Stomach (tissue), 9 donors: Measurements from ENCODE around the gene ZNF768. TPM values are rescaled to one million over a fixed set of nuclear protein-coding genes. Genes with fewer than 3 reads are reported as not detected.

Experiments used
- DNase-seq, 2 donors: peaks; one replicate each; pipeline versions ENCODE4 v3.0.0 to v3.0.0-alpha.2; 2013 to 2019
- H3K27ac ChIP-seq, 5 donors: fragments of 200-600 bp in 4 of 5; sonication (generic) in 4 of 5; one replicate each; pipeline ENCODE4 v1.5.1; 2013 to 2019; ENCODE audit warnings: mild to moderate bottlenecking in 1 of 5, moderate library complexity in 1 of 5
- H3K27me3 ChIP-seq, 3 donors: fragments of 200-600 bp; sonication (generic); one replicate each; pipeline ENCODE4 v1.5.1; 2017 to 2019; ENCODE audit warnings: mixed run types in 1 of 3
- H3K36me3 ChIP-seq, 4 donors: fragments of 200-600 bp; sonication (generic); 1 replicate in 3 of 4; 2 replicates in 1 of 4; pipeline ENCODE4 v1.5.1; 2016 to 2019
- H3K4me1 ChIP-seq, 4 donors: fragments of 200-600 bp; sonication (generic); one replicate each; pipeline ENCODE4 v1.5.1; 2016 to 2019
- H3K4me3 ChIP-seq, 4 donors: fragments of 200-600 bp; sonication (generic) in 3 of 4; one replicate each; pipeline ENCODE4 v1.5.1; 2016 to 2019; ENCODE audit warnings: mild to moderate bottlenecking in 1 of 4
- H3K9me3 ChIP-seq, 4 donors: fragments of 200-600 bp; sonication (generic); one replicate each; pipeline ENCODE4 v1.5.1; 2016 to 2019
- EP300 ChIP-seq: sonication (generic); formaldehyde crosslinking; IDR thresholded peaks from one replicate; pipeline ENCODE4 v1.6.1; 2017; ENCODE audit warnings: antibody characterized with exemption
- POLR2A ChIP-seq, 4 donors: fragments of 450-650 bp; IDR thresholded peaks; one replicate each; pipeline ENCODE4 v1.6.1; 2016; ENCODE audit warnings: antibody characterized with exemption in 4 of 4, control low read depth in 2 of 4, mild to moderate bottlenecking in 1 of 4, moderate library complexity in 1 of 4
- POLR2AphosphoS5 ChIP-seq, 3 donors: sonication (generic); formaldehyde crosslinking; IDR thresholded peaks; one replicate each; pipeline ENCODE4 v1.6.1; 2016; ENCODE audit warnings: antibody characterized with exemption in 3 of 3
- WGBS, 5 donors: extraction: QIAGEN DNeasy Blood & Tissue Kit in 3 of 5; methylation state at CpG; one replicate each; pipeline versions ENCODE4 v1.1.5 to v1.1.7; 2013 to 2018; 5-methylcytosine and 5-hydroxymethylcytosine counted together
- intact Hi-C: fragments of 100-400 bp; cut with DNase I; formaldehyde crosslinking; loops from one replicate; pipeline ENCODE4 v1.15.1; 2023; ENCODE audit warnings: low total_unique reads
- polyA plus RNA-seq, 3 donors: library from polyadenylated mRNA; stranded (reverse); fragments of 200-250 nt; gene quantifications; one replicate each; pipeline ENCODE4 v1.2.3, GENCODE V29; 2013
- total RNA-seq, 5 donors: library from RNA; depleted of rRNA; stranded (reverse); fragments of >200 nt; gene quantifications; one replicate each; pipeline versions ENCODE4 v1.1.0 to v1.2.3, GENCODE V29; 2014 to 2016
- TF ChIP-seq, protein P1 (sequence below), 7 experiments: fragments of 450-650 bp in 4 of 7; fragments of 200-600 bp in 3 of 7; sonication (generic) in 3 of 7; IDR thresholded peaks; one replicate each; pipeline ENCODE4 v1.5.1; 2016 to 2019; ENCODE audit warnings: antibody characterized with exemption in 7 of 7, control low read depth in 2 of 7, mild to moderate bottlenecking in 1 of 7
- donor health status: healthy with polysubstance abuse.
- donor health status: Bipolar disorder and iron deficiency.
- donor health status: healthy.

The ZNF768 gene
- total and polyA plus RNA-seq, 8 donors, result 11.9 to 75.0 (median 31.3) TPM

DNA sequence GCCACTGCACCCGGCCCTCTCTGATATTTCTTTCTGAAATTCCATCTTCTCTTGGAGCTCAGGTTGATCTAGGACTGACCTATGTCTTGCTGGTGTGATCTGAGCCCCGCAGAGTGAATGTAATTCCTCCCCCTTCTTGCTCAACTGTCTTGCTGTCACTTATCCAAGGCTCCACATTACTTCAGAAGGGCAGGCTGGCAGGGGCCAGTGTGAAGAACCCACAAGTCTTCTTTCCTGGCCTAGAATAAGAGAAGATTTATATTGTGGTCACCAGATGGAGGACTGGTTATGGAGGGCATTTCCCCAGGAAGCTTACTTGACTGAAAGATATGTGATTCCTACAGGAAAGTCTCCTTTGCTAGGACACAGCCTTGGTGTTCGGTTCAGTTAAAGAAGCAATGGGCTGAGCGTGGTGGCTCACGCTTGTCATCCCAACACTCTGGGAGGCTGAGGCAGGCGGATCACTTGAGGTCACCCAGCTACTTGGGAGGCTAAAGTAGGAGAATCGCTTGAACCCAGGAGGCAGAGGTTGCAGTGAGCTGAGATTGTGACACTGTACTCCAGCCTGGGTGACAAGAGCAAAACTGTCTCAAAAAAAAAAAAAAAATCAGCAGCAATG is 40.4 kb downstream of the ZNF768 start:
- WGBS, 5 donors, result 88 to 95% (median 92%) methylated on average over 7 of the region's 7 CpGs
- Histone ChIP-seq H3K4me3 (no peak overlapping the region), H3K36me3 (peaks cover 0 to 15% (median 0%) of the 10 kb centered on the region in 4 donors), H3K27ac (no peak overlapping the region), H3K9me3 (no peaks in the 10 kb centered on the region), H3K4me1 (peaks cover 0 to 8% (median 6%) of the 10 kb centered on the region in 4 donors), H3K27me3 (no peaks in the 10 kb centered on the region)
- DNase-seq, result no peak
- intact Hi-C loops, result no loop called here
- TF ChIP-seq EP300 (no peak), POLR2A (IDR thresholded peaks at IDR 0.05) (no peak), POLR2AphosphoS5 (IDR thresholded peaks at IDR 0.05) (no peak)
- TF ChIP-seq, protein P1, sequence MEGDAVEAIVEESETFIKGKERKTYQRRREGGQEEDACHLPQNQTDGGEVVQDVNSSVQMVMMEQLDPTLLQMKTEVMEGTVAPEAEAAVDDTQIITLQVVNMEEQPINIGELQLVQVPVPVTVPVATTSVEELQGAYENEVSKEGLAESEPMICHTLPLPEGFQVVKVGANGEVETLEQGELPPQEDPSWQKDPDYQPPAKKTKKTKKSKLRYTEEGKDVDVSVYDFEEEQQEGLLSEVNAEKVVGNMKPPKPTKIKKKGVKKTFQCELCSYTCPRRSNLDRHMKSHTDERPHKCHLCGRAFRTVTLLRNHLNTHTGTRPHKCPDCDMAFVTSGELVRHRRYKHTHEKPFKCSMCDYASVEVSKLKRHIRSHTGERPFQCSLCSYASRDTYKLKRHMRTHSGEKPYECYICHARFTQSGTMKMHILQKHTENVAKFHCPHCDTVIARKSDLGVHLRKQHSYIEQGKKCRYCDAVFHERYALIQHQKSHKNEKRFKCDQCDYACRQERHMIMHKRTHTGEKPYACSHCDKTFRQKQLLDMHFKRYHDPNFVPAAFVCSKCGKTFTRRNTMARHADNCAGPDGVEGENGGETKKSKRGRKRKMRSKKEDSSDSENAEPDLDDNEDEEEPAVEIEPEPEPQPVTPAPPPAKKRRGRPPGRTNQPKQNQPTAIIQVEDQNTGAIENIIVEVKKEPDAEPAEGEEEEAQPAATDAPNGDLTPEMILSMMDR (IDR thresholded peaks at IDR 0.05), result no peak

DNA sequence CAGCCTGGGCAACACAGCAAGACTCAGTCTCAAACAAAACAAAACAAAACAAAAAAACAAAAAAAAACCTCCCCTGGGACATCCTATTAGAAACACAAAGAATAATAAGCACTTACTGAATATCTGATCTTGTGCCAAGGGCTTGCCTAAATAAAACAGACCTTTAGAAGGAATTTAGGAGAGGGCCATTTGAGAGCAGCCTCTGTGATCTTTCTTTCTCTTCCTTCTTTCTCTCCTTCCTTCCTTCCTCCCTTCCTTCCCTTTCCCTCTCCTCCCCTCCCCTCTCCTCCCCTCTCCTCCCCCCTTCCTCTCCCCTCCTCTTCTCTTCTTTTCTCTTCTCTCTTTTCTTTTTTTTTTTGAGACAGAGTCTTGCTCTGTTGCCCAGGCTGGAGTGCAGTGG is 41.5 kb downstream of the ZNF768 start:
- H3K9me3 ChIP-seq, result no peaks in the 10 kb centered on the region
- TF ChIP-seq POLR2AphosphoS5 (IDR thresholded peaks at IDR 0.05), result no peak
- TF ChIP-seq POLR2A (IDR thresholded peaks at IDR 0.05), result no peak
- TF ChIP-seq EP300, result no peak
- TF ChIP-seq, protein P1 (IDR thresholded peaks at IDR 0.05), result no peak
- peaks cover 0 to 8% (median 6%) of the 10 kb centered on the region in 4 donors for H3K4me1 ChIP-seq
- H3K27me3 ChIP-seq, result no peaks in the 10 kb centered on the region
- intact Hi-C loops, result no loop called here
- no peak overlapping the region for H3K27ac ChIP-seq
- no peak overlapping the region for H3K4me3 ChIP-seq
- DNase-seq, result no peak
- peaks cover 0 to 15% (median 0%) of the 10 kb centered on the region in 4 donors for H3K36me3 ChIP-seq

DNA sequence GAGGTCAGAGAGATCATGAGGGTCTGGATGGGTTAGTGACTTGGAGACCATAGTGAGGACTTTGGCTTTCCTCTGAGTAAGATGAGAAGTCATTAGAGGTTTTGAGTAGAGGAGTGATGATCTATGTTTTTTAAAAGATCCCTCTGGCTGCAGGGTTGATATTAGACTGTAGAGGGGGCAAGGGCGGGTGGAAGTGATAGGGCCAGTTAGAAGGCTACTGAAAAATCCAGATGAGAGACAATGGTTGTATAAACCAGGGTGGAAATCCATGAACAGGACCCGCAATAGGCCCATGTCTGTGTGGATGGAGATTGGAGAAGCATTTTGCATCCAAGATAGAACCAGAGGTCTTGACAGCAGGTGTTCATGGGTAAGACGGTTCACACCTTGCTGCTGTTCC is 44.0 kb downstream of the ZNF768 start:
- intact Hi-C loops, result no loop called here
- no peak for DNase-seq

DNA sequence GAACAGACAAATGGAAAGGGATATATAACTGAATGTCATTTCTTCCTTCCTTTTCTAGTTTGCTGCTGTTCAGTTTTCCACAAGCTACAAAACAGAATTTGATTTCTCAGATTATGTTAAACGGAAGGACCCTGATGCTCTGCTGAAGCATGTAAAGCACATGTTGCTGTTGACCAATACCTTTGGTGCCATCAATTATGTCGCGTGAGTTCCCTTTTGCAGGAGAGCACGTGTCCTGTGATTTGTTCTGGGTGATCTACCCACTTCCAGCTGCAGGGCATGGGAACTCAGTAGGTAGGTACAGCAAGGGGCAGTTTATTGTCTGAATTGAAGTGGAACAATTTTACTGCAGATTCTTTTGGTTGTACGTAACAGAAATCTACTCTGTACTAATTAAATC is 45.0 kb downstream of the ZNF768 start:
- Histone ChIP-seq H3K36me3 (no peaks in the 10 kb centered on the region), H3K4me1 (no peaks in the 10 kb centered on the region), H3K9me3 (no peaks in the 10 kb centered on the region), H3K4me3 (no peak overlapping the region), H3K27ac (no peak overlapping the region), H3K27me3 (no peaks in the 10 kb centered on the region)
- DNase-seq, result no peak
- WGBS, 5 donors, result 83 to 91% (median 87%) methylated on average over 5 of the region's 5 CpGs
- TF ChIP-seq POLR2A (IDR thresholded peaks at IDR 0.05), result no peak
- TF ChIP-seq, protein P1 (IDR thresholded peaks at IDR 0.05), result no peak
- intact Hi-C loops, result no loop called here

More for the DNA sequence above, 44.0 kb downstream of the ZNF768 start:
- 81 to 96% (median 92%) methylated on average over 3 of the region's 3 CpGs for WGBS, 5 donors
- Histone ChIP-seq H3K4me3 (no peak overlapping the region), H3K27ac (no peak overlapping the region), H3K4me1 (no peaks in the 10 kb centered on the region), H3K36me3 (peaks cover 0 to under 1% (median 0%) of the 10 kb centered on the region in 4 donors), H3K27me3 (no peaks in the 10 kb centered on the region), H3K9me3 (no peaks in the 10 kb centered on the region)
- TF ChIP-seq POLR2AphosphoS5 (IDR thresholded peaks at IDR 0.05) (no peak), POLR2A (IDR thresholded peaks at IDR 0.05) (no peak), EP300 (no peak)
- TF ChIP-seq, protein P1 (IDR thresholded peaks at IDR 0.05), result no peak
